ENCODE results near the gene REC114. TPM values are rescaled to one million over a fixed set of nuclear protein-coding genes. Genes with fewer than 3 reads are reported as not detected.

REC114 gene
- total RNA-seq, 2 experiments from 2014 or later: not detected

GRCh38 chr15:73607843-73608242 is 164.9 kb downstream of the REC114 start:
- Mint-ChIP-seq H3K27ac (no peak overlapping the region), H3K4me1 (peaks cover 37% of the 10 kb centered on the region), H3K4me3 (no peak overlapping the region), H3K27me3 (no peaks in the 10 kb centered on the region), H3K36me3 (peaks cover 10% of the 10 kb centered on the region), H3K9me3 (peaks cover 6% of the 10 kb centered on the region)
- DNase-seq: no peak

GRCh38 chr15:73608475-73608874 is 165.5 kb downstream of the REC114 start:
- H3K27ac Mint-ChIP-seq: peak overlapping the region; percentile 10
- DNase-seq: no peak
- H3K36me3 Mint-ChIP-seq: peaks cover 10% of the 10 kb centered on the region
- no peak overlapping the region for H3K4me3 Mint-ChIP-seq
- peaks cover 38% of the 10 kb centered on the region for H3K4me1 Mint-ChIP-seq
- peaks cover 6% of the 10 kb centered on the region for H3K9me3 Mint-ChIP-seq
- no peaks in the 10 kb centered on the region for H3K27me3 Mint-ChIP-seq

GRCh38 chr15:73608941-73609340 is 166.0 kb downstream of the REC114 start:
- no peak for DNase-seq
- no peak overlapping the region for H3K27ac Mint-ChIP-seq
- H3K9me3 Mint-ChIP-seq: peaks cover 6% of the 10 kb centered on the region
- peaks cover 10% of the 10 kb centered on the region for H3K36me3 Mint-ChIP-seq
- H3K4me3 Mint-ChIP-seq: no peak overlapping the region
- peaks cover 38% of the 10 kb centered on the region for H3K4me1 Mint-ChIP-seq
- H3K27me3 Mint-ChIP-seq: no peaks in the 10 kb centered on the region

Other genes with a start within 250 kb of the REC114 start
- gene HCN4, start 74.2 kb upstream of the REC114 start, total RNA-seq: not detected
- 10 to 100 TPM; 41.0 to 43.5 TPM for gene NPTN, start 190.2 kb downstream of the REC114 start, total RNA-seq
- gene CD276, start 241.2 kb downstream of the REC114 start, total RNA-seq: 1 to 10 TPM; 1.6 to 2.1 TPM